ENCODE data around the gene B3GLCT.

GRCh38 chr13:31301119-31301518 lies 101.3 kb downstream of the B3GLCT start:
- TF ChIP-seq CTCF (IDR thresholded peaks at IDR 0.05) (no peak), POLR2A (IDR thresholded peaks at IDR 0.05) (no peak)

Data from breast epithelium (tissue), 3 donors.